Thyroid gland (tissue), 4 donors: Measurements from ENCODE around the gene KPNA1. TPM values are rescaled to one million over a fixed set of nuclear protein-coding genes. Genes with fewer than 3 reads are reported as not detected.

ENCODE experiments used
- DNase-seq, 2 donors: peaks; one replicate each; pipeline ENCODE4 v3.0.0-alpha.2; 2019
- H3K27ac ChIP-seq, 3 donors: fragments of 200-600 bp; sonication (generic); 1 replicate in 2 of 3; 2 replicates in 1 of 3; pipeline ENCODE4 v1.5.1; 2016 to 2019; ENCODE audit warnings: mild to moderate bottlenecking in 1 of 3, moderate library complexity in 1 of 3
- H3K27me3 ChIP-seq: fragments of 200-600 bp; sonication (generic); one replicate; pipeline ENCODE4 v1.5.1; 2019
- H3K36me3 ChIP-seq, 2 donors: fragments of 200-600 bp; sonication (generic); one replicate each; pipeline ENCODE4 v1.5.1; 2016 to 2019
- H3K4me1 ChIP-seq, 2 donors: fragments of 200-600 bp; sonication (generic); one replicate each; pipeline ENCODE4 v1.5.1; 2017 to 2019
- H3K4me3 ChIP-seq, 3 donors: fragments of 200-600 bp; sonication (generic); replicated peaks in 1 of 3; 1 replicate in 2 of 3; 2 replicates in 1 of 3; pipeline ENCODE4 v1.5.1; 2016; ENCODE audit warnings: mild to moderate bottlenecking in 1 of 3
- H3K9me3 ChIP-seq: fragments of 200-600 bp; sonication (generic); one replicate; pipeline ENCODE4 v1.5.1; 2017
- CTCF ChIP-seq, 6 experiments: fragments of 200-600 bp in 3 of 6; fragments of 450-650 bp in 3 of 6; sonication (generic) in 3 of 6; IDR thresholded peaks; one replicate each; pipeline ENCODE4 v1.5.1; 2016 to 2019; ENCODE audit warnings: antibody characterized with exemption in 6 of 6, mild to moderate bottlenecking in 2 of 6, inconsistent platforms in 1 of 6, moderate library complexity in 1 of 6
- POLR2A ChIP-seq, 2 donors: fragments of 450-650 bp; IDR thresholded peaks; one replicate each; pipeline ENCODE4 v1.6.1; 2017; ENCODE audit warnings: antibody characterized with exemption in 2 of 2, mild to moderate bottlenecking in 2 of 2, moderate library complexity in 1 of 2
- WGBS, 2 donors: methylation state at CpG; one replicate each; pipeline ENCODE4 v1.1.5; 2017; 5-methylcytosine and 5-hydroxymethylcytosine counted together
- intact Hi-C: fragments of 100-400 bp; cut with DNase I; formaldehyde crosslinking; loops from one replicate; pipeline ENCODE4 v1.15.1; 2023
- total RNA-seq, 4 donors: library from RNA; depleted of rRNA; stranded (reverse); fragments of >200 nt; gene quantifications; one replicate each; pipeline ENCODE4 v1.2.3, GENCODE V29; 2016

The KPNA1 gene
- total RNA-seq, 4 donors from 2014 or later = 33.8 to 61.8 (median 40.9) TPM

- no peak for TF ChIP-seq CTCF (IDR thresholded peaks at IDR 0.05)
- 95 to 97% methylated on average over 5 of the region's 5 CpGs for WGBS, 2 donors
- peaks cover 0 to 7% of the 10 kb centered on the region in 2 donors for H3K4me1 ChIP-seq
- H3K4me3 ChIP-seq = no peak overlapping the region
- intact Hi-C loops = no loop called here
- DNase-seq = no peak
- H3K27me3 ChIP-seq = no peaks in the 10 kb centered on the region
- H3K27ac ChIP-seq = no peak overlapping the region
- no peaks in the 10 kb centered on the region for H3K9me3 ChIP-seq
- H3K36me3 ChIP-seq = no peaks in the 10 kb centered on the region
Observed at GRCh38 chr3:122484985-122485384, 29.8 kb downstream of the KPNA1 start.

- no peaks in the 10 kb centered on the region for H3K9me3 ChIP-seq
- no peaks in the 10 kb centered on the region for H3K27me3 ChIP-seq
- no peak for TF ChIP-seq POLR2A (IDR thresholded peaks at IDR 0.05)
- TF ChIP-seq CTCF (IDR thresholded peaks at IDR 0.05) = no peak
- H3K27ac ChIP-seq = no peak overlapping the region
- 95 to 96% methylated on average over 3 of the region's 3 CpGs for WGBS, 2 donors
- peaks cover 0 to 7% of the 10 kb centered on the region in 2 donors for H3K4me1 ChIP-seq
- intact Hi-C loops = no loop called here
- no peak for DNase-seq
- H3K36me3 ChIP-seq = no peaks in the 10 kb centered on the region
- H3K4me3 ChIP-seq = no peak overlapping the region
Observed at GRCh38 chr3:122481390-122481789, 33.3 kb downstream of the KPNA1 start.

- 86 to 88% methylated on average over 2 of the region's 2 CpGs for WGBS, 2 donors
- intact Hi-C loops = no loop called here
- Histone ChIP-seq H3K9me3 (no peaks in the 10 kb centered on the region), H3K36me3 (no peaks in the 10 kb centered on the region), H3K27ac (no peak overlapping the region), H3K4me1 (no peaks in the 10 kb centered on the region), H3K27me3 (no peaks in the 10 kb centered on the region), H3K4me3 (no peak overlapping the region)
- no peak for DNase-seq
- TF ChIP-seq POLR2A (IDR thresholded peaks at IDR 0.05) (no peak), CTCF (IDR thresholded peaks at IDR 0.05) (no peak)
Observed at GRCh38 chr3:122476532-122476931, 38.2 kb downstream of the KPNA1 start.

- H3K9me3 ChIP-seq = no peaks in the 10 kb centered on the region
- TF ChIP-seq CTCF (IDR thresholded peaks at IDR 0.05) = no peak
- no peak for TF ChIP-seq POLR2A (IDR thresholded peaks at IDR 0.05)
- no peak overlapping the region for H3K27ac ChIP-seq
- H3K27me3 ChIP-seq = no peaks in the 10 kb centered on the region
- no peaks in the 10 kb centered on the region for H3K4me1 ChIP-seq
- WGBS, 2 donors = 95 to 97% methylated on average over 2 of the region's 2 CpGs
- no peak overlapping the region for H3K4me3 ChIP-seq
- DNase-seq = no peak
- intact Hi-C loops = no loop called here
- no peaks in the 10 kb centered on the region for H3K36me3 ChIP-seq
Observed at GRCh38 chr3:122475316-122475715, 39.4 kb downstream of the KPNA1 start.

GRCh38 chr3:122469659-122470058 lies 45.1 kb downstream of the KPNA1 start:
- H3K4me3 ChIP-seq = no peak overlapping the region

More at GRCh38 chr3:122469659-122470058, 45.1 kb downstream of the KPNA1 start:
- no peaks in the 10 kb centered on the region for H3K27me3 ChIP-seq
- H3K9me3 ChIP-seq = no peaks in the 10 kb centered on the region
- TF ChIP-seq CTCF (IDR thresholded peaks at IDR 0.05) (no peak), POLR2A (IDR thresholded peaks at IDR 0.05) (no peak)
- H3K36me3 ChIP-seq = no peaks in the 10 kb centered on the region
- intact Hi-C loops = no loop called here
- WGBS, 2 donors = 54 to 65% methylated on average over 1 of the region's 1 CpG
- no peak overlapping the region for H3K27ac ChIP-seq
- peaks cover 3 to 11% of the 10 kb centered on the region in 2 donors for H3K4me1 ChIP-seq
- no peak for DNase-seq
